HEK293 (cell line): ENCODE results near the gene SHBG.
A peak's percentile ranks its signal among the peaks of the same experiment; 100 is the strongest.

Experiments
- CTCF ChIA-PET: fragments of 350-600 bp; formaldehyde crosslinking; extraction: SDS; loops from one replicate; lab custom pipeline; 2021; ENCODE audit warnings: antibody characterized with exemption; lab: Yijun Ruan, JAX
- POLR2A ChIA-PET: fragments of 300-600 bp; formaldehyde crosslinking; extraction: SDS; loops from one replicate; lab custom pipeline; 2020; ENCODE audit warnings: antibody characterized with exemption, inconsistent platforms; lab: Yijun Ruan, JAX
- H3K27ac ChIP-seq: fragments of 200-500 bp; sonication (Bioruptor generic); 2 replicates; pipeline ENCODE4 v1.5.1; 2014; ENCODE audit warnings: low read depth, low read length, control low read depth, inconsistent platforms; ENCODE audit errors: extremely low read depth
- H3K36me3 ChIP-seq, 2 experiments: fragments of 200-500 bp in 1 of 2; sonication (Bioruptor generic) in 1 of 2; 1 replicate in 1 of 2; 2 replicates in 1 of 2; pipeline ENCODE4 v1.5.1; 2014 to 2017; ENCODE audit warnings: inconsistent platforms in 2 of 2, low read length in 2 of 2; ENCODE audit not compliant: control insufficient read depth in 2 of 2, insufficient read depth in 1 of 2
- H3K4me1 ChIP-seq: fragments of 200-500 bp; sonication (Bioruptor generic); 2 replicates; pipeline ENCODE4 v1.5.1; 2014; ENCODE audit warnings: mild to moderate bottlenecking, low read length, inconsistent platforms; ENCODE audit not compliant: control insufficient read depth, insufficient read depth
- H3K4me3 ChIP-seq: 2 replicates; pipeline ENCODE4 v1.5.1; 2011; ENCODE audit warnings: low read depth, mild to moderate bottlenecking, control low read depth, low read length, moderate library complexity
- H3K9me3 ChIP-seq: fragments of 200-500 bp; sonication (Bioruptor generic); 2 replicates; pipeline ENCODE4 v1.5.1; 2014; ENCODE audit warnings: low read depth, low read length, inconsistent platforms; ENCODE audit not compliant: control insufficient read depth, insufficient read depth
- GLIS2 ChIP-seq: fragments of 450-650 bp; formaldehyde crosslinking; IDR thresholded peaks from 2 replicates; pipeline ENCODE4 v1.5.1; 2016; ENCODE audit warnings: missing biosample characterization, missing genetic modification characterization
- MEIS1 ChIP-seq: sonication (generic); formaldehyde crosslinking; IDR thresholded peaks from 2 replicates; pipeline ENCODE4 v1.8.1; 2022; ENCODE audit warnings: missing genetic modification reagents, mild to moderate bottlenecking, borderline replicate concordance
- PATZ1 ChIP-seq: fragments of 450-650 bp; formaldehyde crosslinking; IDR thresholded peaks from 2 replicates; pipeline ENCODE4 v1.5.1; 2016; ENCODE audit warnings: missing biosample characterization, missing genetic modification characterization
- PRDM6 ChIP-seq: fragments of 450-650 bp; formaldehyde crosslinking; IDR thresholded peaks from 2 replicates; pipeline ENCODE4 v1.5.1; 2017; ENCODE audit warnings: missing biosample characterization, missing genetic modification characterization
- SALL2 ChIP-seq: fragments of 450-650 bp; formaldehyde crosslinking; IDR thresholded peaks from 2 replicates; pipeline ENCODE4 v1.5.0; 2017; ENCODE audit warnings: missing biosample characterization, mild to moderate bottlenecking, missing genetic modification characterization, borderline replicate concordance
- SCRT1 ChIP-seq: fragments of 450-650 bp; formaldehyde crosslinking; IDR thresholded peaks from 2 replicates; pipeline ENCODE4 v1.5.1; 2016; ENCODE audit warnings: missing biosample characterization, missing genetic modification characterization, borderline replicate concordance
- TSHZ1 ChIP-seq: fragments of 450-650 bp; formaldehyde crosslinking; IDR thresholded peaks from 2 replicates; pipeline ENCODE4 v1.5.1; 2016; ENCODE audit warnings: missing biosample characterization, missing genetic modification characterization, borderline replicate concordance
- ZBTB1 ChIP-seq: fragments of 450-650 bp; formaldehyde crosslinking; IDR thresholded peaks from 2 replicates; pipeline ENCODE4 v1.5.1; 2016; ENCODE audit warnings: missing biosample characterization, missing genetic modification characterization
- ZBTB48 ChIP-seq: fragments of 450-650 bp; formaldehyde crosslinking; IDR thresholded peaks from 2 replicates; pipeline ENCODE4 v1.5.1; 2016; ENCODE audit warnings: missing biosample characterization, missing genetic modification characterization
- ZBTB6 ChIP-seq: fragments of 450-650 bp; formaldehyde crosslinking; IDR thresholded peaks from 2 replicates; pipeline ENCODE4 v1.5.1; 2017; ENCODE audit warnings: missing biosample characterization, missing genetic modification characterization
- ZNF133 ChIP-seq: fragments of 450-650 bp; formaldehyde crosslinking; IDR thresholded peaks from 2 replicates; pipeline ENCODE4 v1.5.1; 2016; ENCODE audit warnings: missing biosample characterization, missing genetic modification characterization
- ZNF184 ChIP-seq: fragments of 450-650 bp; IDR thresholded peaks from 2 replicates; pipeline ENCODE4 v1.5.1; 2018; ENCODE audit warnings: missing biosample characterization, mild to moderate bottlenecking, missing genetic modification characterization
- ZNF223 ChIP-seq: fragments of 450-650 bp; formaldehyde crosslinking; IDR thresholded peaks from 2 replicates; pipeline ENCODE4 v1.5.1; 2016; ENCODE audit warnings: missing biosample characterization, missing genetic modification characterization
- ZNF324 ChIP-seq: fragments of 450-650 bp; formaldehyde crosslinking; IDR thresholded peaks from 2 replicates; pipeline ENCODE4 v1.5.1; 2016; ENCODE audit warnings: missing biosample characterization, missing genetic modification characterization
- ZNF394 ChIP-seq: fragments of 450-650 bp; formaldehyde crosslinking; IDR thresholded peaks from 2 replicates; pipeline ENCODE4 v1.5.1; 2016; ENCODE audit warnings: missing biosample characterization, missing genetic modification characterization, mild to moderate bottlenecking, moderate library complexity, borderline replicate concordance
- ZNF776 ChIP-seq: fragments of 450-650 bp; formaldehyde crosslinking; IDR thresholded peaks from 2 replicates; pipeline ENCODE4 v1.5.0; 2017; ENCODE audit warnings: missing biosample characterization, missing genetic modification characterization, borderline replicate concordance
- ZSCAN18 ChIP-seq: fragments of 450-650 bp; formaldehyde crosslinking; IDR thresholded peaks from 2 replicates; pipeline ENCODE4 v1.5.1; 2016; ENCODE audit warnings: missing biosample characterization, missing genetic modification characterization
- ZXDB ChIP-seq: fragments of 450-650 bp; formaldehyde crosslinking; IDR thresholded peaks from 2 replicates; pipeline ENCODE4 v1.5.1; 2016; ENCODE audit warnings: missing biosample characterization, missing genetic modification characterization

The SHBG gene

GRCh38 chr17:7591596-7591995 is 38.3 kb upstream of the SHBG start (continued):
- TF ChIP-seq PRDM6 (tag by site-specific recombination) (no peak), PATZ1 (tag by site-specific recombination) (no peak), ZXDB (no peak), ZNF324 (tag by site-specific recombination) (no peak), ZBTB6 (tag by site-specific recombination) (no peak), GLIS2 (peak; percentile 33; the same call in 1 of the 2 replicates), ZNF223 (tag by site-specific recombination) (no peak)

GRCh38 chr17:7592422-7593021 is 37.4 kb upstream of the SHBG start:
- Histone ChIP-seq H3K4me1 (no peaks in the 10 kb centered on the region; the same call in 1 of the 2 replicates), H3K4me3 (no peak overlapping the region), H3K27ac (no peak overlapping the region), H3K36me3 (peaks cover 61 to 98% of the 10 kb centered on the region in 2 experiments), H3K9me3 (no peaks in the 10 kb centered on the region)
- TF ChIP-seq ZNF324 (tag by site-specific recombination) (no peak), MEIS1 (CRISPR knock-in tag) (no peak), ZNF776 (tag by site-specific recombination) (no peak), ZNF394 (tag by site-specific recombination) (no peak), ZBTB1 (tag by site-specific recombination) (no peak), ZBTB48 (tag by site-specific recombination) (no peak), ZNF184 (tag by site-specific recombination) (no peak), ZSCAN18 (no peak), SALL2 (tag by site-specific recombination) (no peak), ZNF133 (tag by site-specific recombination) (no peak), TSHZ1 (tag by site-specific recombination) (no peak), SCRT1 (no peak)
- POLR2A ChIA-PET: interaction anchor here (1.3 to 3.0 kb wide), 4 partner anchors 9 to 95 kb away, joined by 3 to 9 read pairs (median 6); partner anchors contain the start of genes FXR2, MPDU1 and TP53
- CTCF ChIA-PET: interaction anchor here (0.7 kb wide), 1 partner anchor 94 kb away, joined by 3 read pairs; no protein-coding TSS in a partner anchor
